ENCODE data around the gene EFNA1. TPM values are rescaled to one million over a fixed set of nuclear protein-coding genes. Genes with fewer than 3 reads are reported as not detected.

Gene EFNA1
- total and polyA plus RNA-seq, 2 of the 13 experiments (the other 11 are each of a cell fraction or from before 2014, with no cell fraction given) = 81.8 to 874 TPM

- TF ChIP-seq ZNF136 (CRISPR knock-in tag; IDR thresholded peaks at IDR 0.05; ENCODE audit: low read depth) (peak; percentile 95), ZNF275 (CRISPR knock-in tag; IDR thresholded peaks at IDR 0.05; ENCODE audit: borderline replicate concordance) (peak; percentile 95), ZNF562 (CRISPR knock-in tag; IDR thresholded peaks at IDR 0.05; ENCODE audit: borderline replicate concordance) (no peak), CAMTA2 (CRISPR knock-in tag; IDR thresholded peaks at IDR 0.05; ENCODE audit: borderline replicate concordance) (no peak), ZNF816 (CRISPR knock-in tag; IDR thresholded peaks at IDR 0.05; ENCODE audit: borderline replicate concordance) (peak; percentile 94), FUBP1 (CRISPR knock-in tag; IDR thresholded peaks at IDR 0.05; ENCODE audit: borderline replicate concordance) (no peak), ZNF317 (CRISPR knock-in tag; IDR thresholded peaks at IDR 0.05) (peak; percentile 86), GRHL1 (CRISPR knock-in tag; conservative IDR thresholded peaks at IDR 0.05) (no peak), PAX8 (CRISPR knock-in tag; IDR thresholded peaks at IDR 0.05; ENCODE audit: borderline replicate concordance) (no peak), CSRNP1 (CRISPR knock-in tag; IDR thresholded peaks at IDR 0.05) (peak; percentile 94), ISL2 (CRISPR knock-in tag; IDR thresholded peaks at IDR 0.05) (peak; percentile 83), ELF1 (CRISPR knock-in tag; IDR thresholded peaks at IDR 0.05) (peak; percentile 64; the same call in 1 of the 2 replicates), ZBTB39 (CRISPR knock-in tag; IDR thresholded peaks at IDR 0.05) (peak; percentile 96), ZNF766 (CRISPR knock-in tag; IDR thresholded peaks at IDR 0.05; ENCODE audit: borderline replicate concordance) (0 out of 2 replicates have a peak, but pooled peaks have one; percentile 52), ZNF772 (CRISPR knock-in tag; IDR thresholded peaks at IDR 0.05) (peak; percentile 98), NFKBIZ (CRISPR knock-in tag; IDR thresholded peaks at IDR 0.05) (peak; percentile 95), ZMYM3 (CRISPR knock-in tag; IDR thresholded peaks at IDR 0.05) (peak; percentile 83), HNRNPUL1 (IDR thresholded peaks at IDR 0.05; ENCODE audit: low read depth, low read length) (no peak), NR2C2 (CRISPR knock-in tag; IDR thresholded peaks at IDR 0.05; ENCODE audit: borderline replicate concordance) (peak; percentile 90), MLX (CRISPR knock-in tag; IDR thresholded peaks at IDR 0.05) (peak; percentile 96)
Measured at GRCh38 chr1:155125946-155126555, 1.6 kb upstream of the EFNA1 start (continued).

Data from HepG2 (cell line).